PC-3 (cell line): ENCODE results near the gene ATF6.

ENCODE experiments used
- EZH2 ChIP-seq: fragments of 300-600 bp; sonication (generic); IDR thresholded peaks from one replicate; pipeline ENCODE4 v1.6.1; 2017; ENCODE audit warnings: antibody characterized with exemption, mild to moderate bottlenecking, low read length; ENCODE audit not compliant: unreplicated experiment
- EZH2phosphoT487 ChIP-seq: fragments of 300-600 bp; sonication (generic); IDR thresholded peaks from 2 replicates; pipeline ENCODE4 v1.6.1; 2018; ENCODE audit warnings: mild to moderate bottlenecking, antibody characterized with exemption, low read length, borderline replicate concordance
- TF ChIP-seq, protein P1 (sequence below): fragments of 300-600 bp; sonication (generic); conservative IDR thresholded peaks from 2 replicates; pipeline ENCODE4 v1.5.1; 2017; ENCODE audit warnings: antibody characterized with exemption, low read depth, mild to moderate bottlenecking, low read length

DNA sequence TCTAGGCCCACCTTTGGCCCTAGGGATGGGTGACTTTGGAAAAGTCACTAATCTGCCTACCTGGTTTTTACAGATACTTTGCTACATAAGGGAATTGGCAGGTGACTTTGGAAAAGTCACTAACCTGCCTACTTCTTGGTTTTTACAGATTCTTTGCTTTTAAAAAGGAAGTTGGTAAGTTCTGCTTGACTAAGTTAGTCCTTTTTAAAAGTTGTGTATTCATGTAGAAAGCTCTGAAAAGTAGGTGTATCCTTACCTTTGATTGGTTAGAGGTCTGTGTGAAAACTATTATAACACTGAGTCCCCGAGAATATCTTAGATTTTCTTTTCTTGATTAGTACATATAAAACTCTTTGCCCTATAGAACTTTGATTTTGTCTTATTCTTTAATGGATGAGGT, 12.4 kb downstream of the ATF6 start:
- no peak for TF ChIP-seq EZH2
- TF ChIP-seq, protein P1, sequence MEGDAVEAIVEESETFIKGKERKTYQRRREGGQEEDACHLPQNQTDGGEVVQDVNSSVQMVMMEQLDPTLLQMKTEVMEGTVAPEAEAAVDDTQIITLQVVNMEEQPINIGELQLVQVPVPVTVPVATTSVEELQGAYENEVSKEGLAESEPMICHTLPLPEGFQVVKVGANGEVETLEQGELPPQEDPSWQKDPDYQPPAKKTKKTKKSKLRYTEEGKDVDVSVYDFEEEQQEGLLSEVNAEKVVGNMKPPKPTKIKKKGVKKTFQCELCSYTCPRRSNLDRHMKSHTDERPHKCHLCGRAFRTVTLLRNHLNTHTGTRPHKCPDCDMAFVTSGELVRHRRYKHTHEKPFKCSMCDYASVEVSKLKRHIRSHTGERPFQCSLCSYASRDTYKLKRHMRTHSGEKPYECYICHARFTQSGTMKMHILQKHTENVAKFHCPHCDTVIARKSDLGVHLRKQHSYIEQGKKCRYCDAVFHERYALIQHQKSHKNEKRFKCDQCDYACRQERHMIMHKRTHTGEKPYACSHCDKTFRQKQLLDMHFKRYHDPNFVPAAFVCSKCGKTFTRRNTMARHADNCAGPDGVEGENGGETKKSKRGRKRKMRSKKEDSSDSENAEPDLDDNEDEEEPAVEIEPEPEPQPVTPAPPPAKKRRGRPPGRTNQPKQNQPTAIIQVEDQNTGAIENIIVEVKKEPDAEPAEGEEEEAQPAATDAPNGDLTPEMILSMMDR = no peak
- TF ChIP-seq EZH2phosphoT487 = no peak
